NCI-H1105 treated with DMSO at 0.1 percent for 48 hours (cell line): Measurements from ENCODE around the gene FYCO1.
"Not testable (repeated sequence)": the region's sequence is repeated elsewhere in the genome, so short reads cannot be mapped to it uniquely, and the experiment has no call there.

Experiments
- DNase-seq: peaks from one replicate; lab custom pipeline; 2025; lab: John Stamatoyannopoulos, UW

The FYCO1 gene

GRCh38 chr3:45995236-45996192, at the start of gene FYCO1:
Gene FYCO1, minus strand, starts transcription at chr3:45995824. Its CDS starts 10,914 bp downstream, at chr3:45984910.
- DNase-seq: peak; percentile 66

- no peak for DNase-seq
Observed at GRCh38 chr3:46038916-46039315, 43.3 kb upstream of the FYCO1 start.

GRCh38 chr3:46038071-46038470, 42.4 kb upstream of the FYCO1 start:
- not testable (repeated sequence) for DNase-seq

GRCh38 chr3:46036191-46036590, 40.6 kb upstream of the FYCO1 start:
- no peak for DNase-seq

- DNase-seq: no peak
Observed at GRCh38 chr3:46031747-46032146, 36.1 kb upstream of the FYCO1 start.

GRCh38 chr3:46031269-46031668, 35.6 kb upstream of the FYCO1 start:
- no peak for DNase-seq

GRCh38 chr3:46030626-46031025, 35.0 kb upstream of the FYCO1 start:
- no peak for DNase-seq

GRCh38 chr3:46029953-46030543, 34.4 kb upstream of the FYCO1 start:
- no peak for DNase-seq

- no peak for DNase-seq
Observed at GRCh38 chr3:46027736-46028397, 32.2 kb upstream of the FYCO1 start.

- no peak for DNase-seq
Observed at GRCh38 chr3:46027021-46027705, 31.5 kb upstream of the FYCO1 start, which contains the start of gene XCR1. Gene XCR1, minus strand, starts transcription at chr3:46027483. Its CDS starts 5,536 bp downstream, at chr3:46021947.

GRCh38 chr3:46025139-46025538, 29.5 kb upstream of the FYCO1 start:
- no peak for DNase-seq

- DNase-seq: no peak
Observed at GRCh38 chr3:46024131-46024530, 28.5 kb upstream of the FYCO1 start.

- no peak for DNase-seq
Observed at GRCh38 chr3:46022909-46023785, 27.5 kb upstream of the FYCO1 start.

GRCh38 chr3:46021516-46021915, 25.9 kb upstream of the FYCO1 start:
- DNase-seq: no peak

- DNase-seq: no peak
Observed at GRCh38 chr3:46020766-46021510, 25.3 kb upstream of the FYCO1 start.

GRCh38 chr3:46019707-46020106, 24.1 kb upstream of the FYCO1 start:
- no peak for DNase-seq

- DNase-seq: no peak
Observed at GRCh38 chr3:46017720-46018119, 22.1 kb upstream of the FYCO1 start.

- no peak for DNase-seq
Observed at GRCh38 chr3:46013316-46014094, 17.9 kb upstream of the FYCO1 start.

GRCh38 chr3:46012246-46012645, 16.6 kb upstream of the FYCO1 start:
- no peak for DNase-seq
